Prostate gland (tissue), 2 donors: ENCODE data around the gene GRIN1.

Source experiments
- CTCF ChIP-seq, 4 experiments: fragments of 200-600 bp in 2 of 4; fragments of 450-650 bp in 2 of 4; sonication (generic) in 2 of 4; IDR thresholded peaks; 1 replicate in 3 of 4; 2 replicates in 1 of 4; pipeline ENCODE4 v1.5.1; 2016 to 2019; ENCODE audit warnings: antibody characterized with exemption in 4 of 4, mild to moderate bottlenecking in 2 of 4, moderate library complexity in 2 of 4
- POLR2A ChIP-seq: fragments of 450-650 bp; IDR thresholded peaks from one replicate; pipeline ENCODE4 v1.6.1; 2016; ENCODE audit warnings: antibody characterized with exemption, mild to moderate bottlenecking
- POLR2AphosphoS5 ChIP-seq: sonication (generic); formaldehyde crosslinking; IDR thresholded peaks from one replicate; pipeline ENCODE4 v1.6.1; 2017; ENCODE audit warnings: antibody characterized with exemption

- TF ChIP-seq POLR2A (no peak), POLR2AphosphoS5 (no peak), CTCF (IDR thresholded peaks at IDR 0.05) (no peak)
Measured at GRCh38 chr9:137156567-137157375, 17.8 kb downstream of the GRIN1 start.
